SKM-1 (cell line): ENCODE measurements around the gene ROBO1.

ENCODE experiments used
- DNase-seq: peaks from one replicate; lab custom pipeline; 2025; ENCODE audit not compliant: unreplicated experiment; lab: John Stamatoyannopoulos, UW

The ROBO1 gene

DNA sequence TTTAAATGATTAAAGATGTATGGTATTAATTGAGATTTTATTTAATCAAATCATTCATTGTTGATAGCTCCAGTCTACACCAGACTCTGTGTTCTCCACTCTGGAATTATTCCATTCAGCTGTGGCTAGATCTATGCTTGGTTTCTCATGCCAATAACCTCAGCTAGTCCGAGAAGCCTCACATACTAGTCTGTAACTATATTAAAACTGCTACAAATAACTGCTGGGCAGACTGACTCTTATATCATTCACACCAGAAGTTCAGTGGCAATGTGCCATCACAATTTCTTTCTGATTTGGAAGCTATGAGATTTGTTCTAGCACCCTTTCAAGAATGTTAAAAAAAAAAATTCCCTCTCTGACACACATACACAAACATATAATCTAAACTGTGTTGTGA lies 947.3 kb downstream of the ROBO1 start:
- no peak for DNase-seq

DNA sequence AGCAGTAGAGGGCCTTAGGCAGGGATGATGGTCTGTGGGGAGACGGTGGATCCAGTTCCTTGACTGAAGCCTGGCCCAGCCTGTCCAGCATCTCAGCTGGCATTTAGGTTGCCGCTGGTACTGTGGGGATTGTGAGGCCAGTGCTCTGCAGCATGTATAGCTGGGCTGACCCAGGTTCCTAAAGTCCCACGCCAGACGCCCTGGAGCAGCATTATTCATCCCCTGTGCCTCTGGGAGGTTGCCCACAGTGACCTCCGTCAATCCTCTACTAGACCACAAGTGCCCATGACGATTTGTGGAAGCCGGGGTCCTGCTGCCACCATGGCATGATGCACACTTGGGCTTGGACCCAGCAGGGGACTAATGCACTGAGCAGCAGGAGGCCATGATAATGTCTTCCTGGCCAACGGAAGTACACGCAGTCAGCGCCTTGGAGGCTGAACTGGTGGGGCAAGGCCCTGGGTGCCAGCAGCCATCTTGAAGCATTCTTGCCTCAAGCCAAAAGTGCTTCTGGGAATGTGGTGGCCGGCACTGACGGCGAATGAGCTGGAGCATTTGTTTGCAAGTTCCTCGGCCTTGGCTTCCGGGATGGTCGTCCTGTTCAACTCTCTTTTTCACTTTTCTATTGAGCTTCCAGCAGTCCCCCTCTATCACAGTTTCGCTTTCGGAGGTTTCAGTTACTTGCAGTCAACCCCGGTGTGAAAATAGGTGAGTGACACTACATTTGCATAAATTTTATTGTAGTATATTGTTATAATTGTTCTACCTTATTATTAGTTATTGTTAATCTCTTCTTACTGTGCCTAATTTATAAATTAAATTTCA lies 949.4 kb downstream of the ROBO1 start:
- DNase-seq: no peak

DNA sequence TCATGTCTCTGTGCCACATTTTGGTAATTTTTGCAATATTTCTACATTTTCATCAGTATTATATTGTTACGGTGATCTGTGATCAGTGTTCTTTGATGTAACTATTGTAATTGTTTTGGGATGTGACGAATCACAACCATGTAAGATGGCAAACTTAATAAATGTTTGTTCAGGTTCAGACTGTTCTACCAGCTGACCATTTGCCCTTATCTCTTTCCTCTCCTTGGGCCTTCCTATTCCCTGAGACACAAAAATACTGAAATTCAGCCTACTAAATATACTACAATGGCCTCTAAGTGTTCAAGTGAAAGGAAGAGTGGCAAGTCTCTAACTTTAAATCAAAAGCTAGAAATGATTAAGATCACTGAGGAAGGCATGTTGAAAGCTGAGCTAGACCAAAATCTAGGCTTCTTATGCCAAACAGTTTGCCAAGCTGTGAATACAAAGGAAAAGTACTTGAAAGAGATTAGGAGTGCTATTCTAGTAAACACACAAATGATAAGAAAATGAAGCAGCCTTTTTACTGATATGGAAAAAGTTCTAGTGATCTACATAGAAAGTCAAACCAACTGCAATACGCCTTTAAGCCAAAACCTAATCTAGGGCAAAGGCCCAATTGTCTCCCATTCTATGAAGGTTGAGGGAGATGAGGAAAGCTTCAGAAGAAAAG lies 952.8 kb downstream of the ROBO1 start:
- DNase-seq: no peak

DNA sequence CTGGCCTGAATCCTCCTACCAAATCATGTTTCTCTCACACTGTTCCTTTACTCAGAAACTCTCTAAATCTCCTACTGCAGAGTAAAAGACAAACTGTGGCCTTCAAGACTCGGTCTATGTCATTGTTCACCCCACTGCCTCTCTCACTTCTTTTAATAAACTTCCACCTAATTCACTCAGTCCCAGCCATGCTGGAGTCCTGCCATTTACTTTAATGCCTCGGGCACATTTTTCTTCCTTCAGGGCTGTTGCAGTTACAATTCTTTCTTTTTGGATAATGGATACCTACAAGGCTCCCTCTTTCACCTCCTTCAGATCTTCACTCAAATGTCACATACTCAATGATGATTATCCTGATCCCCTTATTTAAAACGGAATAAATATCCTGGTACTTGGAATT lies 955.6 kb downstream of the ROBO1 start:
- DNase-seq: no peak

DNA sequence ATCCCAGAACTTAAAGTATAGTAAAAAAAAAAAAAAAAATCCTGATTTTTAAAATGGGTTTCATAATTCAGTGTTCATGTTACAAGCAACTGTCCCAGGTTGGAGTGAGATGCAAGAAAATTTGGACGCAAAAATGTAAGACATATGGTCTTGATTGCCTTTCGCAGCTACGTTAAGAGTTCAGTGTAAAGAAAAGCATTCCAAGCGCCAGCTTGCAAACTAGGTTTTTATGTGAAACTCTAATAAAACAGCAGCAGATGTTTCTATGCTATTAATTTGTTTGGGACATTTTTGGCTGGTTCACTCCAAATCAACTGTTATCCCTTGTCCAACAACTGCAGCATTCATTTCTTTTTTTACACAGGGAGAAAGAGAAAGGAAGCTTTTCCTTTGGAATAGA lies 957.8 kb downstream of the ROBO1 start:
- DNase-seq: no peak

DNA sequence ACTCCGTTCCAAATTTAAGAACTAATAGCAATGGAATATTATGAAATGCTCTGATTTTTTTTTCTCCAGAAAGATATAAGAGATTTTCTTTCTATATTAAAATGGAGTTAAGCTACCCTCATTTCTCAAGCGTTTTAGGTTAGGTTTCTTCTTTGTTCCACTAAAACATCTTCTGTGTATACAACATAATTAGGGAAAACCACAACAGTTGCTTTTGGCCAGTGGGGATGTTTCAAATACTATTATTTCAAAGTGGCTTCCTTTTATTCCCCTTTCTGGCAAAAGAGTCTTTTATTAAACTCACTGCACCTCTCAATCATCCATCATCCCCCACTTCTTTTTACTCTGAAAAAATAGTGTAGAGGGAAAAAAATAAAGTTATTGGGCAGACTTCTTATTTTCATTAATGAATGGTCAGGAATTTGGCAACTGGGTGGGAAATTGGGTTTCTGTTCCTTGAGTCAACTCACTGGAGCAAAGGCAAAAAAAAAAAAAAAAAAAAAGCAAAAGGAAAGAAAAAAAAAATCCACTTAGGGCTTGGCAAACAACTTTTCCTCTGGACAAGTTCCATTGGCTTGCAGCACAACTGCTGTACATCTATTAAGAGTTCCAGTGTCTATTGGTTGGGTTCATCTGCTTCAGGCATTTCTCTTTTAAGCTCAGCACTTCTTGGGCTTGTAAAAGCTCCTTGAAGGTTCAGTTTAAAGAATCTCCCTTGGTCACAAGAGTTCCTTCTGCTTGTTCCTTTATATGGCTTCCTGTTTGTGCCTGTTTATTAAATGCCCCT lies 963.4 kb downstream of the ROBO1 start:
- DNase-seq: no peak

DNA sequence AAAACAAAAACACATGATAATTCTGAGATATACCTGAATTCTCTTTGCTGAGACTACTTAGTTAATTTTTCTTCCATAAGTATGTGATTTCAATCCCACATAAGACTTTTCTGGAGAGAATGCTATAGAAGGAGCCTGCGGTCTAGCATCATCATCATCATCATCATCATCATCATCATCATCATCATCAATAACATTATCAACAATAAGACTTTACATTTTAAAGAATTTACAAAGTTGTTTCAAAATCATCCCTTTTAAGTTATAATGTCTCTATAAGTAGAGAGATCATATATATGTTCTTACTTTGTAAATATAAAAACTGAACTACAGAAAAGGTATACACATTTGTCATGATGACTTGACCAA lies 965.3 kb downstream of the ROBO1 start:
- no peak for DNase-seq

DNA sequence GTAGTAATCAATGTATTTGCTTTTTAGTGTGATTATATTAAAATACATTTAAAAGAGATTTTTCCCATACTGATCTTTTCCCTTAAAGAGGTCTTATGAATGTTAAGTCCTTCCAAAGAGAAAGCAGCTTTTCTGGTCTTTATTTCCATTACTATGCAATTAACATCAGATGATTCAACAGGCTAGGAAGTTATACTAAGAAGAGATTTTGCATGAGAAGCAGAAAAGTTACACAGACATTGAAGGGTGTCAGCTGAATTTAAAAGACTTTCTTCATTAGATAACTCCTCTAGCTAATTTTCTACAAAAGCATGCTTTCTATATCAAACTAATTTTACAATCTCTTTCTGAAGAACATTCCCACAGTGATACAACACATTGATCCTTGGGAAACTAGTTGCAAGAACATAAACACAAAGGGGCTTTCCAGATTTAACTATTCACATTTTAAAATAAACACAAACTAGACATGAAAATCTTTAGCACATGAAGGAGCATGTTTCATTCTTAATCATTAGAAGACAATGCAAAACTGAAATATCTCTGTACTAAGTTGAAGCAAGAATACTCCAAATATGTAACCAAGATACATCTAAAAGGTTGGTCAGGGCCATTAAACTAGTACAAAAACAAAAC lies 965.8 kb downstream of the ROBO1 start:
- no peak for DNase-seq

DNA sequence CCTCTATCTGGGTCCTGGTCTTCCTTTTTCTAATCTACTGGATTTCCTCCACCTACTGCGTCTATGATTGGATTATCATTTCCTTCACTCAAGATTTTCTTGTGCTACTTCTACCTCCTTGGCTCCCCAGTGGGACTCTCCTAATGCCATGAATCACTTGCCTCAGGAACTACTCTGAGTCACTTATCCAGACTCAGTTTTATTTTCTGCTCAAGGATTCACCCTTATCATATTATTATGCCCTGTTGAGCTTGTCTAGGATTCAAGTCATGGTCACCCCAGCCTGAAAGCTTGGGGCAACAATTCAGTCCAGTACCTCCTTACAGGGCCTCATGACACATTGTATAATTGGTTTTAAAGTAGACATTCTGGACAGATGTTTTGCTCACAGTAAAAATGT lies 968.1 kb downstream of the ROBO1 start:
- DNase-seq: no peak

DNA sequence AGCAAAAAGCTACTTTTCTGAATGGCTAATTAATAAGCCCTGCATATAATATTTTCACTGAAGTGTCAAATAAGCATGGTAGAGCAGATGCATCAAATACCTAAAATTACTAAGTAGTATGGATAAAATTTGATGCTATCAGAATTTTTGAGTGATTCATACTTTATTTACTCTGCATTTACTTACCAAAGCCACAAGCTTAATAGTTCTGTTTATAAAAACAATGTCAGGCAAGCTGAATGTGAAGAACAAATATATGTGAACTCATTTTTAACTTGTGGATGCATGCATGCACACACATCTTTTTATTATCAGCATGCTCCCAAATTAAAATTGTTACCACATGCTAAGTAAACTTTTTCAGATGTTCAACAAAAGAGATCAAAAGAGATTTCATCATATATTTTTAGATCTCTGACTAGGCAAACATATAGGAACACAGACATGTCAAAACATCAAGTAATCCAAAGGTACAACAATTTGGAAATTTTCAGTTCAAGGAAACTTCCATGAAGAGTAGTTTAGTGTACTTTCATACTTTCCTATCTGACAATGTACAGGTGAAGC lies 969.4 kb downstream of the ROBO1 start:
- no peak for DNase-seq

DNA sequence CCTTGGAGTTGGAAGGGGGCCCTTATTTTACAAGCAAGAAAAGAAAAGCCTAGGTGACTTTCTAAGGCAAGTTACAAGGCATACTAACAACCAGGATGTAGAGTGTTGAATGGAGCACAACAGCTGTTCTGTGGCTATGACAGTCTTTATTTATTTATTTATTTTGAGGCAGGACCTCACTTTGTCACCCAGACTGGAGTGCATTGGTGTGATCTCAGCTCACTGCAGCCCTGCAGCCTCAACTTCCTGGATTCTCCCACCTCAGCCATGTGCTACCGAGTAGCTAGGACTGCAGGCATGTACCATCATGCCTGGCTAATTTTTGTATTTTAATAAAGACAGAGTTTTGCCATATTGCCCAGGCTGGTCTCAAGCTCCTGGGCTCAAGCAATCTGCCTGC lies 973.4 kb downstream of the ROBO1 start:
- no peak for DNase-seq

DNA sequence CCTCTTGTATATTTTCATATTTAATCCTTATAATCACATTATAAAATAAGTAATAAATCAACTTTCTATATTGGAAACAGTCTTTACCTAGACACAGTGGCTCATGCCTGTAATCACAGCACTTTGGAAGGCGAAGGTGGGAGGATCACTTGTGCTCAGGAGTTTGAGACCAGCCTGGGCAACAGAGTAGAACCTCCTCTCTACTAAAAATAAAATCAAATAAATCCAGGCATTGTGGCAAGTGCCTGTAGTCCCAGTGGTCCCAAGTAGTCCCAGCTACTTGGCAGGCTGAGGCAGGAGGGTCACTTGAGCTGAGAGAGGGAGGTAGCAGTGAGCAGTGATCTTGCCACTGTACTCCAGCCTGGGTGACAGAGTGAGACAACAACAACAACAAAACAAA lies 975.1 kb downstream of the ROBO1 start:
- no peak for DNase-seq

DNA sequence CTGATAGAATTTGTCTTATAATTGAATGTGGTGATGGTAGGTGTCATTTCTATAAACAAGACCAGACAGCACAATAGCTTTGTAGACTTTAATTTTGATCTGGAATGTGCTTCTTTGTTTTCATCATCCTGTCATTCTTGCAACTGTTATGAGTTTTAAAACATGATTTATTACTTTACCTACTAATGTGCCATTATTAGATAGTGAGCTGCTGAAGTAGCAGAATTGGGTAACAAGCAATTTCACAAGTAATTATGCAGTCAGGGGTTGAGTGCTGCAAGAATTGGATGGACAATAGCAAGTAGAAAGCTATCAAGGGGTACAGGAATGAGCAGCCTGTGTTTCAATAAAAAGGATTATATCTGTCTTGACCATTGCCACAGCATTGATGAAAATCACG lies 975.6 kb downstream of the ROBO1 start:
- no peak for DNase-seq

DNA sequence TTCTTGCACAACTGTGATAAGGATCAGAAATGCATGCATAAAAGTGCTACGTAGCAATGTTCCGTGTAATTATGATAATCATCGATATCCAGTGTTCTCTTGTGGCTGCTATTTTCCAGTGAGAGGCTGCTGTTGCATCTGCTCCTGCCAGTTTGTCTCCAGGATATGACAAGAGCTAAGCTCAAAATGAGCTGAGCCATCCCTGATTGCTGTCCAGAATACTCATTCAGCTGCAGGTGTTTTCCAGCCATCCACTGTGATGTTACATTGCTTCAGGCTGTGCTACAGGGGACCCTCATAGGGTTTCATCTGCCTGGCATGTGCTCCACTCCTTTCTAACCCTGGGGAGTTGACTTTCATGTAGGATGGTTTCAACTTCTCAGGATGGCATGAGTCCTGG lies 976.0 kb downstream of the ROBO1 start:
- no peak for DNase-seq

DNA sequence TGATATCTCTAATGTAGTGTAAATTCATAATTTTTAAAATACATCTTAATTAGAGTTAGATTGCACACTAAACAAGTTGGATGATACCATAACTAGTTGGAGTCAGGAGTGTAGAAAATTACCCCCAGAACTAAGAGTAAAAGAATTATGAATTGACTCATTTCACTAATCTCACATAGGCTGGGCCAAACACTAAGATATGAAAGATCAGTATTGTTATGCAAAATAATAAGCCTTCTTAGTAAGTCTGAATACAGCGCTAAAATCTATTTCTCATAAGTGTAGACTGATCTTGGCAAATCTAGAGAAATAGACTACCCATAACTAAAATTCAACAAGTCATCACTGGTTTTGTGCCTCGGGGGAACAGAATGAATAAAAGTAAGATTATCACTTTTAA lies 979.0 kb downstream of the ROBO1 start:
- DNase-seq: no peak

DNA sequence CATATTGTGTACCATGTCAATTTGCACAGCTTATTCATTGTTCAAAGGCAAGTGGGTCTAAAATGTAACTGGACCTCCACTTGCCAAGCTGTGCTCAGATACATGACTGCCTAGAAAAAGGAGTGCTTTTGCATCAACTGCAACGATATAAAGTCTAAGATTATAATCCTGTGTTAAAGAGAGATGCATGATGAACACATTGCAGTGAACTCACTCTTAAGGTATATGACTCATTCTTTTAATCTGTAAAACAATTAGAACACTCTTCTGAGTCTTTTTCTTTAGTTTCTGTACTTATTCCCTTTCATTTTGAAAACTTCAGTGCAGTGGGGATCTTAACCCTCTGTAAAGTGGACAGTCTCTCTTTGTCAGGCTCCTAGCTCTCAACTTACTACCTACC lies 982.8 kb downstream of the ROBO1 start:
- no peak for DNase-seq

DNA sequence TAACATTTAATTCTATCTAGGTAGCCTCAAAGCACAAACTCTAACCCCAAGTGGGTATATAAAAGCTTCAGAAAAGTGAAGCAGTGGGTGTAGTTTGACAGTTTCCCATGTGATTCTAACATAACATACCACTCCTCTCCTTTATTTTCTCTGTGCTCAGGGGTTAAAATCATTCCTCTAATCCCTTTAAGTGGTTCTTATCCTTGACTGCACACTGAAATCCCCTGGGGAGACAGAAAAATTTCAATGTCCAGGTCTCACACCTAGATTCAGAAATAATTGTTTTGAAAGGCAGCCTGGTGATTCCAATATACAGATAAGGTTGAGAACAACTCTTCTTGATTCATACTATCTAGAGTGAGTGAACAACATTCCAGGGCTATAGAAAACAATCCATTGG lies 986.4 kb downstream of the ROBO1 start:
- DNase-seq: no peak

DNA sequence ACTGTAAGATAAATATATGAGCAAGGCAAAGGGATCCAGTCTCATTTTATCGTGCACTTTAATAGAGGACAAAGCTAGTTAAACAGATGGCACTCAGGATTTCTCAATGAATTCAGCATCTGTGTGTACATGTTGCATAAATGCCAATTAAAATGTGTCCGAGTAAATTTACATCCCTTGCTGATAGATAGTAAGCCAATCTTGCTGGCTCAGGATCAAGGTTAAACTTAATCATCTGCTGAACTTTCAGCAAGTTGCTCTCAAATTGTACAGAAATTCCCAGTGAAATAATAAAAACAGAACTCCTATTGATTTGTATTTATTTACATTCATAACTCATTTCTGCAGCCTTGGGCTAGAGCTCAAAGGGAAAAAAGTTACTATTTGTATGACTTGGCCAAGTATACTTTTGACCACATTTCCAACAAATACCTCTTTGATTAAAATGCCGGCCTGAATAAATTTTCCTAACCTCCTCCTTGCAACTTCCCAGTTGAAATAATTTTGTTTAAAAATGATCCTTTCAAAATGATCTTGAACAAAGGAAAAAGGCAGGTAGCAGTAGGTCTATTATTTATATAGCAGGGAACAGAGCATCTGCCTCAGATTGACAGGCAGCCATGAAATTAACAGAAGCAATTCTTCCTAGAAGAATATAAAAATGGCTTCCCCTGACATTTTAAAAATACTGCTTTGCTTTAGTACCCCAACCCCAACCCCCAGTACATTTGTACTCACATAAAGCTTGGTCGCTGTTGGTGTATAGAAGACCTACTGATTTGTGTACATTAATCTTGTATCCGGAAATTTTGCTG lies 1001.9 kb downstream of the ROBO1 start:
- no peak for DNase-seq

DNA sequence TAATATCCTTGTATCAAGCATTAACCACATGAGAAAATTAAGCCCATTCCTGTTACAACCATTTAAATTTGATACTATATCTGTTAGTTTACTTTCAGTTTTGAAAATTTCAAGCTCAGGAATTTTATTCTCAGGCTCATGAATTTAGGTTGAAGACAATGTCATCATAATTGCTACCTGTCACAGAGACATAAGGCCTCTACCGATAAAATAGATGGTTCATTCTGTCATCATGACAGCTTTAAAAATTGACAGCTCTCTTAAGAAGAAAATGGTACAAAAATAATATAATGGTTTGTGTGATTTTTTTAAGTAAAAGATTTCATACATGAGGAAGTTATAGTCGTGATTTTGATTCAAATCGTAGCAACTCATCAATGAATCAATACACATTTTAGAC lies 1003.2 kb downstream of the ROBO1 start:
- DNase-seq: no peak

DNA sequence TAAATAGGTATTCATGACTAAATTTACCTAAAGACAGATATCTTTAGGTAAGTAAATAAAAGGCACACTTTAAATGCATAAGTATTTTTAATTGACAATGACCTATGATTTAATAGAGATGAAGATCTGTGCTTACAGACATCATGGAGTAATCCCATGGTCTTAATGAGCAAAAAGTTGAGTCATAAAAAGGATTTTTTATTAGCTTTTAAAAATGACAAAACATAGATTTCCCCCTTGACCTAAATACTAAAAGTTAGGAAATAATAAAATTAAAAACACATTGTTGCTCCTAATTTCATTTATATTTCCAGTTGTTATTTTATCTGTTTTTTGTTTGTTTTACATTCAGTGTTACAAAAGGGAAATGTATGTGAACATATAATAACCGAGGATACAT lies 1005.7 kb downstream of the ROBO1 start:
- no peak for DNase-seq
